ENCODE data around the gene ZNF816.

- no peak for TF ChIP-seq BHLHE40 (IDR thresholded peaks at IDR 0.05; ENCODE audit: borderline replicate concordance)
- TF ChIP-seq SP1 (IDR thresholded peaks at IDR 0.05): no peak
- no peak for TF ChIP-seq FOXK2 (IDR thresholded peaks at IDR 0.05)
- TF ChIP-seq ZNF384 (IDR thresholded peaks at IDR 0.05): no peak
- TF ChIP-seq SUZ12 (IDR thresholded peaks at IDR 0.05): no peak
Measured at GRCh38 chr19:52987221-52987620, 24.5 kb upstream of the ZNF816 start.
